ENCODE data around the gene SMAD7. TPM values are rescaled to one million over a fixed set of nuclear protein-coding genes. Genes with fewer than 3 reads are reported as not detected.

The SMAD7 gene
- total RNA-seq, 2 experiments from 2014 or later, result 17.4 to 18.1 TPM

DNA sequence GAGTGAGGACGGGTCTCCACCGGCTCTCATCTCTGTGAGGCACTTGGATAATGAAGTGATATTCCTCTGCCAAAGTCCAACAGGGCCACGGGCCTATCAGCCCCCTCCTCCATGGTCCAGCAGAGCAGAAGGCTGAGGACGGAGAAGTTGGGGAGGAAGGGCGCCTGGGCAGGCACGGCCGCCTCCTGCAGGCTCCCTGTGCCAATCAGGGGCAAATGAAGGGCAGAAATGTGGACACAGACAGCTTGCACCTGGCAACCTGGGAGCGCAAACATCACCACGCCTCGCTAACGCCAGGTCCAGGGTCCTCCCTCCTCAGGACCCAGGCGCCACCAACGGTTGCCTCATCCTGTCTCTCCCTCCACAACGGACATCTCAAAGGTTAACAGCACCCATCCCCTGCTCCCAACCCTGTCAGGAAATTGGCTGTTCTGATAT, 24.3 kb downstream of the SMAD7 start:
- Mint-ChIP-seq H3K36me3 (ENCODE audit: low read depth) (peaks cover 27% of the 10 kb centered on the region), H3K27ac (no peak overlapping the region), H3K9me3 (no peaks in the 10 kb centered on the region), H3K4me1 (ENCODE audit: low read depth) (peaks cover 85% of the 10 kb centered on the region), H3K4me3 (no peak overlapping the region), H3K27me3 (no peaks in the 10 kb centered on the region)
- intact Hi-C loops (cut with micrococcal nuclease), result no loop called here
- CTCF ChIA-PET, result no interaction called here
- POLR2A ChIA-PET, result interaction anchor here (1.0 kb wide), 1 partner anchor 92 kb away, joined by 3 read pairs; no protein-coding TSS in a partner anchor
- DNase-seq (no peak), ATAC-seq (no peak)
- TF ChIP-seq, protein P1, sequence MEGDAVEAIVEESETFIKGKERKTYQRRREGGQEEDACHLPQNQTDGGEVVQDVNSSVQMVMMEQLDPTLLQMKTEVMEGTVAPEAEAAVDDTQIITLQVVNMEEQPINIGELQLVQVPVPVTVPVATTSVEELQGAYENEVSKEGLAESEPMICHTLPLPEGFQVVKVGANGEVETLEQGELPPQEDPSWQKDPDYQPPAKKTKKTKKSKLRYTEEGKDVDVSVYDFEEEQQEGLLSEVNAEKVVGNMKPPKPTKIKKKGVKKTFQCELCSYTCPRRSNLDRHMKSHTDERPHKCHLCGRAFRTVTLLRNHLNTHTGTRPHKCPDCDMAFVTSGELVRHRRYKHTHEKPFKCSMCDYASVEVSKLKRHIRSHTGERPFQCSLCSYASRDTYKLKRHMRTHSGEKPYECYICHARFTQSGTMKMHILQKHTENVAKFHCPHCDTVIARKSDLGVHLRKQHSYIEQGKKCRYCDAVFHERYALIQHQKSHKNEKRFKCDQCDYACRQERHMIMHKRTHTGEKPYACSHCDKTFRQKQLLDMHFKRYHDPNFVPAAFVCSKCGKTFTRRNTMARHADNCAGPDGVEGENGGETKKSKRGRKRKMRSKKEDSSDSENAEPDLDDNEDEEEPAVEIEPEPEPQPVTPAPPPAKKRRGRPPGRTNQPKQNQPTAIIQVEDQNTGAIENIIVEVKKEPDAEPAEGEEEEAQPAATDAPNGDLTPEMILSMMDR (IDR thresholded peaks at IDR 0.05), result no peak

DNA sequence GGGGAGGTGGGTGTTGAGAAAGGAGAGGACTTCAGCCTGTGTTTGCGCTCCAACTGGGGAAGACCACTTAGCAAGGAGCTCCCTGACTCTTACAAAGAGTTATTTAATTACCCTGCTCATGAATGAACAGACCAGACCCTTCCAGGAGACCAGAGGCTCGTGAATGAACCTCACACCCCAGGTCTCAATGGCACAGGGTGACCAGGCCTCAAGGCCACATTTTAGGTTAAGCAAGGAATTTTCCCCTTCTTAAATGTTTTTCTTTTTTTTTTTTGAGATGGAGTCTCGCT, 25.3 kb downstream of the SMAD7 start:
- H3K36me3 Mint-ChIP-seq (ENCODE audit: low read depth), result peaks cover 34% of the 10 kb centered on the region
- ATAC-seq (no peak), DNase-seq (no peak)
- H3K9me3 Mint-ChIP-seq, result no peaks in the 10 kb centered on the region
- TF ChIP-seq, protein P1 (IDR thresholded peaks at IDR 0.05), result no peak
- ChIA-PET POLR2A (interaction anchor here (1.3 to 3.9 kb wide), 3 partner anchors 15 to 90 kb away, joined by 3 to 11 read pairs (median 3); no protein-coding TSS in a partner anchor), CTCF (interaction anchor here (0.9 to 1.1 kb wide), 2 partner anchors 26 to 148 kb away, joined by 4 to 8 read pairs; partner anchors contain the start of gene SMAD7)
- peaks cover 82% of the 10 kb centered on the region for H3K4me1 Mint-ChIP-seq (ENCODE audit: low read depth)
- no peaks in the 10 kb centered on the region for H3K27me3 Mint-ChIP-seq
- intact Hi-C loops (cut with micrococcal nuclease), result no loop called here
- peak overlapping the region; percentile 88 for H3K27ac Mint-ChIP-seq
- H3K4me3 Mint-ChIP-seq, result peak overlapping the region; percentile 49

DNA sequence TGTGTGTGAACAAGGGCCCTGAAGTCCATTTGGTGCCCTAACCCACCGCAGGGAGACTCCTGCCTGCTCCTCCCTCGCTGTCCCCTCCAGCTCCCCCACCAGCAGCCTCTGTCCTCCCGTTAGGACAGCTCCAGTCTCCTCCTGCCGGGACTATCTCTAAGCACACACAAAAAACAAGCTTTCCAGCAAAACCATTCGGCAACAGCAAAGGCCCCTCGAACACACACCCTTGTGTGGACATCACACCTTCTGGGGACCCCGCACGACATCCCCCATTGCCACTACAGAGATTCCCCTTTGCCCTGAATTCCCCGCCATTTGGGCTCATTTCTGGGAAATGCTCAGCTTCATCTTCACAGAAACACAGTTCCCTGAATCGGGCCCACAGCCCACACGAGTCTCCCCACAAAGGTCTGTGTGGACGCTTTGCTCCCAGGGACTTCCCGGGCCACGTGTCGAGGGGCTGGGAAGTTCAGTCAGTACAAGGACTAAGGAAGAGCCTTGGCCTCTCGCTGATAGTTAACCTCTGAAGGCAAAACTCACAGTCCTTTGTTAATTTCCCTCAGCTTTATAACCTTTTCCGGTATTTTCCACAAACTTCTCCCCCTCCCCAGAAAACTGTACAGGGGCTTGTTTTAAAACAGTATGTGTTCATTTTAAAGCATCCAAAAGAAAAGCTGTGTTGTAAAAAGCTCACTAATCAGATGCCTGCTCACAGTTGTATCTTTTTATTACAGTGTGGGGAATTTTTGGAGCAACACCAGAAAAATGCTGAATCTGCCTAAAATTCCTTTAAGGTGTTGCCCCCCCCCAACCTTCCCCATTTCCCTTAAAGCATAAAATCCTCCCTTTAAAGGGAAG, 25.9 kb downstream of the SMAD7 start:
- TF ChIP-seq, protein P1 (IDR thresholded peaks at IDR 0.05), result no peak
- intact Hi-C loops (cut with micrococcal nuclease), result no loop called here
- DNase-seq, result peak; percentile 63
- Mint-ChIP-seq H3K36me3 (ENCODE audit: low read depth) (peaks cover 39% of the 10 kb centered on the region), H3K4me1 (ENCODE audit: low read depth) (peaks cover 79% of the 10 kb centered on the region), H3K4me3 (peak overlapping the region; percentile 49), H3K27ac (peak overlapping the region; percentile 88), H3K9me3 (no peaks in the 10 kb centered on the region), H3K27me3 (no peaks in the 10 kb centered on the region)
- ChIA-PET CTCF (interaction anchor here (0.8 to 1.3 kb wide), 5 partner anchors 15 to 248 kb away, joined by 3 to 8 read pairs (median 4); partner anchors contain the start of gene SMAD7), POLR2A (interaction anchor here (0.6 to 3.9 kb wide), 5 partner anchors 15 to 126 kb away, joined by 3 to 11 read pairs (median 3); no protein-coding TSS in a partner anchor)
- ATAC-seq, result no peak

DNA sequence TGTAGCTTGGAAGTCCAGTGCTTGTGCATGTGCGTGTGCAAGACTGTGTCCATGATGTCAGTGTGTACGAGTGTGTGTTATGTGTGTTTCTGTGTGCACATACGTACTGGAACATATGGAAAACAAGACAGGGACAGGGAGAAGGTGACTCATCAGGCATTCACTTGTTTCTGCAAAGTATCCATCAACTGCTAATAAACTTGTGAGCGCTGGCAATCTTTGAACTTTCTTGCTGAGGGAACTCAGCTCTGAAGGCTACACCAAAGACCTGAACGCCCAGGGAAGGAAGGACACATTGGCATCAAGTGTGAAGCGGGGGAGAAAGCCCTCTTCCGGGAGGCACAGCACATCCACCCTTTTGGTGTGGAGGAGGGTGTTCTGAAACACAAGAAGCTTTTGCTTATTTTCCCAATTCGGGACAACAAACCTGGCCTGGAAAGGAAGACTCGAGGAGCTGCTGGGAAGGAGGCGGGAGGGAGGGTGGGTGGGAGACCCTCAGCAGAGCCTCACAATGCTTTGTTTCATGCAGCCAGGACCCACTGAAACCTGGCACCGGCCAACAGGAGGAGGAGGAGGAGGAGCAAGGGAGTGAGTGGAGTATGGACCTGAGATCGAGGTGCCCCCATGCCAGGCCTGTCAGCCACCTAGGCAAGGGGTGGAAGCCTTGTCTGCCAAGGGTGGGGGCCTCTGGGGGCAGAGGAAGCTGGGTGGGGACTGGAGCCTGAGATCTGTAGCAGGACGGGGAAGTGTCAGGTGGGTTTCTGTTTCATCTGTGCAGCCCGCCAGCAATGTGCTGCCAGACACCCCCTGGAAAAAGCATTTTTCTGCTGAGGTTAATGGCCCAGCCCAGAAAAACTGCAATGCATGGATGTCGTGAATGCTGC, 26.8 kb downstream of the SMAD7 start:
- no peaks in the 10 kb centered on the region for H3K27me3 Mint-ChIP-seq
- TF ChIP-seq, protein P1 (IDR thresholded peaks at IDR 0.05), result no peak

More for the DNA sequence above, 26.8 kb downstream of the SMAD7 start:
- peak overlapping the region; percentile 88 for H3K27ac Mint-ChIP-seq
- H3K4me3 Mint-ChIP-seq, result peak overlapping the region; percentile 56
- DNase-seq (peak; percentile 64), ATAC-seq (peak; percentile 47)
- POLR2A ChIA-PET, result interaction anchor here (1.1 to 3.9 kb wide), 4 partner anchors 15 to 89 kb away, joined by 3 to 11 read pairs (median 3); no protein-coding TSS in a partner anchor
- CTCF ChIA-PET, result interaction anchor here (1.0 to 1.3 kb wide), 2 partner anchors 14 to 24 kb away, joined by 3 to 4 read pairs; no protein-coding TSS in a partner anchor
- intact Hi-C loops (cut with micrococcal nuclease), result no loop called here
- peaks cover 71% of the 10 kb centered on the region for H3K4me1 Mint-ChIP-seq (ENCODE audit: low read depth)
- H3K36me3 Mint-ChIP-seq (ENCODE audit: low read depth), result peaks cover 42% of the 10 kb centered on the region
- H3K9me3 Mint-ChIP-seq, result no peaks in the 10 kb centered on the region

Measured in activated CD8-positive, alpha-beta T cell treated with anti-CD3 and anti-CD28 coated beads for 36 hours (primary cell).